ENCODE measurements around the gene HHIPL1.

GRCh38 chr14:99633918-99634317 is 11.0 kb upstream of the HHIPL1 start:
- TF ChIP-seq CTCF (IDR thresholded peaks at IDR 0.05 in 4 of 5, conservative IDR thresholded peaks at IDR 0.05 in 1 of 5): no peak
- TF ChIP-seq POLR2A (IDR thresholded peaks at IDR 0.05): no peak
